Panc1 (cell line): ENCODE results near the gene LYST. TPM values are rescaled to one million over a fixed set of nuclear protein-coding genes. Genes with fewer than 3 reads are reported as not detected.

Experiments used
- ATAC-seq: fragments of 200-7000 bp; cut with Tn5 transposase; 2 replicates; pipeline ENCODE4 v1.9.1; 2020; ENCODE audit warnings: mild to moderate bottlenecking, moderate library complexity
- BruUV-seq: library from RNA; stranded (reverse); fragments of 400-500 nt; replicated peaks from 2 replicates; lab custom pipeline; 2021; lab: Mats Ljungman, UMichigan
- CTCF ChIA-PET: fragments of 300-600 bp; sonication (Branson Sonifier 250); formaldehyde crosslinking; loops from one replicate; lab custom pipeline; 2022; ENCODE audit warnings: antibody characterized with exemption; lab: Charles Lee
- POLR2A ChIA-PET: fragments of 300-600 bp; sonication (Branson Sonifier 250); formaldehyde crosslinking; loops from one replicate; lab custom pipeline; 2022; ENCODE audit warnings: antibody characterized with exemption; lab: Charles Lee
- DNase-seq: peaks from one replicate; pipeline ENCODE4 v3.0.0-alpha.2; 2010; ENCODE audit warnings: low read depth, low spot score
- H3K27ac ChIP-seq: 2 replicates; pipeline ENCODE4 v1.5.1; 2011; ENCODE audit warnings: mild to moderate bottlenecking, low read length, inconsistent platforms
- H3K27me3 ChIP-seq: fragments of 200-500 bp; sonication (Bioruptor generic); 2 replicates; pipeline ENCODE4 v1.6.0; 2014; ENCODE audit warnings: low read length, inconsistent platforms; ENCODE audit not compliant: control insufficient read depth, insufficient read depth
- H3K36me3 ChIP-seq: fragments of 200-500 bp; sonication (Bioruptor generic); 2 replicates; pipeline ENCODE4 v1.5.1; 2014; ENCODE audit warnings: inconsistent platforms, mild to moderate bottlenecking, low read length, moderate library complexity; ENCODE audit not compliant: control insufficient read depth, insufficient read depth
- H3K4me1 ChIP-seq: 2 replicates; pipeline ENCODE4 v1.5.1; 2011; ENCODE audit warnings: inconsistent platforms, mild to moderate bottlenecking, low read length, moderate library complexity; ENCODE audit not compliant: control insufficient read depth, insufficient read depth
- H3K4me3 ChIP-seq, 2 experiments: 2 replicates each; pipeline ENCODE4 v1.5.1; 2011 to 2012; ENCODE audit warnings: low read depth in 2 of 2, low read length in 2 of 2, mild to moderate bottlenecking in 2 of 2, inconsistent platforms in 1 of 2, moderate library complexity in 1 of 2
- H3K9me3 ChIP-seq: fragments of 200-500 bp; sonication (Bioruptor generic); 2 replicates; pipeline ENCODE4 v1.5.1; 2014; ENCODE audit warnings: low read depth, mild to moderate bottlenecking, inconsistent platforms, low read length, moderate library complexity; ENCODE audit not compliant: control insufficient read depth, insufficient read depth
- POLR2AphosphoS5 ChIP-seq: IDR thresholded peaks from 2 replicates; pipeline ENCODE4 v1.6.1; 2012; ENCODE audit warnings: mild to moderate bottlenecking, low read depth, low read length, moderate library complexity
- REST ChIP-seq, 2 experiments: IDR thresholded peaks; 2 replicates each; pipeline ENCODE4 v1.6.1; 2011 to 2012; ENCODE audit warnings: low read depth in 2 of 2, control low read depth in 1 of 2, low read length in 1 of 2, mild to moderate bottlenecking in 1 of 2, moderate library complexity in 1 of 2; ENCODE audit not compliant: insufficient read depth in 1 of 2
- SIN3A ChIP-seq: IDR thresholded peaks from 2 replicates; pipeline ENCODE4 v1.6.1; 2012; ENCODE audit warnings: low read depth, mild to moderate bottlenecking, low read length, moderate library complexity, borderline replicate concordance; ENCODE audit not compliant: insufficient read depth
- TCF7L2 ChIP-seq: IDR thresholded peaks from 2 replicates; pipeline ENCODE4 v1.6.1; 2011; ENCODE audit warnings: mild to moderate bottlenecking, low read depth, low read length, inconsistent platforms
- in situ Hi-C: cut with HindIII; loops from 2 replicates; pipeline ENCODE4 v1.10.0; 2016; ENCODE audit warnings: low sequenced_read_pairs, low pct_unique_long_range_greater_than_20kb
- intact Hi-C: fragments of 100-400 bp; cut with micrococcal nuclease; formaldehyde crosslinking; loops from one replicate; pipeline ENCODE4 v1.10.0; 2022; ENCODE audit not compliant: unreplicated experiment
- total RNA-seq: library from RNA; stranded (reverse); gene quantifications from one replicate; pipeline ENCODE4 v1.2.1, GENCODE V29; 2021; ENCODE audit not compliant: unreplicated experiment
- TF ChIP-seq, protein P1 (sequence below): fragments of 450-650 bp; IDR thresholded peaks from 2 replicates; pipeline ENCODE4 v1.5.1; 2017; ENCODE audit warnings: mild to moderate bottlenecking

LYST gene
- total RNA-seq, 1 experiment from 2014 or later, result 75.2 TPM

DNA sequence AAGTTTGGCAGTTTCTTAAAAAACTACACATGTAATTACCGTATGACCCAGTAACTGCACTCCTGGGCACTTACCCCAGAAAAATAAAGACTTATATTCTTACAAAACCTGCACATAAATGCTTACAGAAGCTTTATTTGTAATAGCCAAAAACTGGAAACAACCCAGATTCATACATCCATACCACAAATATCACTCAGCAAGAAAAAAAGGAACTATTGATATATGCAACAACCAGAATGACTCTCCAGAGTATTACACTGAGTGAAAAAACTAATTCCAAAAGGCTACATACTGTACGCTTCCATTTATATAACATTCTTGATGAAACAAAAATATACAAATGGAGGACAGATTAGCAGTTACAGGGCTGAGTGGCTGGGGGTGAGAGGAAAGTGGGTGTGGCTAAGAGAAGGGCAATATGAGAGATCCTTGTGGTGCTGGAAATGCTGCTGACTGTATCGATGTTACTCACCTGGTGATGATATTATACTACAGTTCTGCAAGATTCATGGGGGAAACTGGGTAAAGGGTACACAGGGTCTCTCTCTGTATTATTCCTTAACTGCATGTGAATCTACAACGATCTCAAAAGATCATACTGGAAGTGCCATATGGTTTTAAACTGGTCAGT is 121.1 kb downstream of the LYST start:
- H3K9me3 ChIP-seq, result no peaks in the 10 kb centered on the region
- no peaks in the 10 kb centered on the region for H3K27me3 ChIP-seq
- in situ Hi-C loops (no loop called here), intact Hi-C loops (no loop called here)
- no peaks in the 10 kb centered on the region for H3K4me1 ChIP-seq
- no peak for TF ChIP-seq REST (IDR thresholded peaks at IDR 0.05; ENCODE audit: insufficient read depth in 1 of 2, low read depth in 2 of 2, low read length in 1 of 2)
- no peak for TF ChIP-seq POLR2AphosphoS5
- TF ChIP-seq, protein P1, sequence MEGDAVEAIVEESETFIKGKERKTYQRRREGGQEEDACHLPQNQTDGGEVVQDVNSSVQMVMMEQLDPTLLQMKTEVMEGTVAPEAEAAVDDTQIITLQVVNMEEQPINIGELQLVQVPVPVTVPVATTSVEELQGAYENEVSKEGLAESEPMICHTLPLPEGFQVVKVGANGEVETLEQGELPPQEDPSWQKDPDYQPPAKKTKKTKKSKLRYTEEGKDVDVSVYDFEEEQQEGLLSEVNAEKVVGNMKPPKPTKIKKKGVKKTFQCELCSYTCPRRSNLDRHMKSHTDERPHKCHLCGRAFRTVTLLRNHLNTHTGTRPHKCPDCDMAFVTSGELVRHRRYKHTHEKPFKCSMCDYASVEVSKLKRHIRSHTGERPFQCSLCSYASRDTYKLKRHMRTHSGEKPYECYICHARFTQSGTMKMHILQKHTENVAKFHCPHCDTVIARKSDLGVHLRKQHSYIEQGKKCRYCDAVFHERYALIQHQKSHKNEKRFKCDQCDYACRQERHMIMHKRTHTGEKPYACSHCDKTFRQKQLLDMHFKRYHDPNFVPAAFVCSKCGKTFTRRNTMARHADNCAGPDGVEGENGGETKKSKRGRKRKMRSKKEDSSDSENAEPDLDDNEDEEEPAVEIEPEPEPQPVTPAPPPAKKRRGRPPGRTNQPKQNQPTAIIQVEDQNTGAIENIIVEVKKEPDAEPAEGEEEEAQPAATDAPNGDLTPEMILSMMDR, result no peak
- TF ChIP-seq TCF7L2, result no peak
- no peak for TF ChIP-seq SIN3A
- peaks cover 49% of the 10 kb centered on the region for H3K36me3 ChIP-seq
- no peak overlapping the region for H3K27ac ChIP-seq
- no peak overlapping the region for H3K4me3 ChIP-seq
- DNase-seq (no peak), ATAC-seq (no peak)
- no TSS peak for BruUV-seq
- CTCF ChIA-PET, result no interaction called here
- POLR2A ChIA-PET, result no interaction called here

- no peak for TF ChIP-seq TCF7L2
- TF ChIP-seq REST (IDR thresholded peaks at IDR 0.05; ENCODE audit: insufficient read depth in 1 of 2, low read depth in 2 of 2, low read length in 1 of 2), result no peak
- TF ChIP-seq POLR2AphosphoS5, result no peak
- TF ChIP-seq, protein P1, result no peak
- TF ChIP-seq SIN3A, result no peak
- CTCF ChIA-PET, result no interaction called here
- Histone ChIP-seq H3K36me3 (peaks cover 60% of the 10 kb centered on the region), H3K4me3 (no peak overlapping the region), H3K9me3 (no peaks in the 10 kb centered on the region), H3K27ac (no peak overlapping the region), H3K4me1 (no peaks in the 10 kb centered on the region), H3K27me3 (no peaks in the 10 kb centered on the region)
- intact Hi-C loops, result no loop called here
- DNase-seq, result no peak
- BruUV-seq, result no TSS peak
- ATAC-seq, result no peak
- in situ Hi-C loops, result no loop called here
- POLR2A ChIA-PET, result no interaction called here
These were observed 123.6 kb downstream of the LYST start for GRCh38 chr1:235742914-235743599.
